Left renal pelvis (tissue), 4 donors: ENCODE results near the gene FAM13A. TPM values are rescaled to one million over a fixed set of nuclear protein-coding genes. Genes with fewer than 3 reads are reported as not detected.

Source experiments
- DNase-seq, 4 donors: peaks; one replicate each; pipeline ENCODE4 v3.0.0-alpha.2; 2013; ENCODE audit warnings: low read depth in 4 of 4, low spot score in 3 of 4
- polyA plus RNA-seq, 4 donors: library from polyadenylated mRNA; unstranded; fragments of 120-200 nt; gene quantifications; one replicate each; pipeline ENCODE4 v1.2.1, GENCODE V29; 2013; ENCODE audit not compliant: insufficient read length in 4 of 4

FAM13A gene
- polyA plus RNA-seq, 4 donors: 31.1 to 38.6 (median 33.1) TPM

DNA sequence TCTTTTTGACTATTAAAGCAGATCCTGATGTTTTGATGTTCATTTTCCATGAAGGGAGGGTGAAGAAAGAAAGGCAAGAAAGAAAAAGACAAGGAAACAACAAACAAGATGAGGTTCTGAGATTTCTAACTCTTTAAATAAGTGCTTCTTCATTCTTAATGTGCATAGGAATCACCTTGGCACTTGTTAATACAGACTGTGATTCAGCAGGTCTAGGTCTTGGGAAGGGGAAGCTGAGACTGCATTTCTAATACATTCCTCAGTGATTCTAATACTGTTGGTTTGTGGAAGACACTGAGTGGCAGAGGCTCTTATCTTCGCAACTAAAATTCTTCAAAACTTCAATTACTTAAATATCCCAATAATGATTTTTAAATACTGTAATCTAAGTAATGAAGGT lies 264.2 kb downstream of the FAM13A start:
- no peak for DNase-seq

DNA sequence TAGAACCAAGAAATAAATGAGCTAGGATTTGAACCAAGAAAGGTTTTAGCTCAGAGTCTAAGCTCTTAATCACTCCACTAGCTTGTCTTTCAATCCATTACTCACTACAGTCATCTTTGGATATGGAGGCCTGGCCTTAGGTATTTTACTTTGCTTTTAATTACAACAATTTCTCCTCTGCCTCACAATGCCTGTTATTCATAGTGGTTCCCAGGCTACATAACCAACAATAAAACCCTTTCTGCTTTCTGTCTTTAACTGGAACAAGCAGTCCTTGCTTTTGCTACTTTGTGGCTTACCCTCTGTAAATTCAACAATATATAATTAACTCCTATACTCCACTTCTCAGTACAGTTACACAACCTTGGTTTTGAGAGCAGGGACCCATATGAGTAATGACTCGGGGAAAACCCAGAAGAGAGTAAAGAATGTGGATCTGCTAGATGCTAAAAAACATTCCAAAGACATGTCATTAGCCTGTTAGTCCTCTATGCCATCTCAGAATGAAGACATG lies 264.7 kb downstream of the FAM13A start:
- DNase-seq: no peak

DNA sequence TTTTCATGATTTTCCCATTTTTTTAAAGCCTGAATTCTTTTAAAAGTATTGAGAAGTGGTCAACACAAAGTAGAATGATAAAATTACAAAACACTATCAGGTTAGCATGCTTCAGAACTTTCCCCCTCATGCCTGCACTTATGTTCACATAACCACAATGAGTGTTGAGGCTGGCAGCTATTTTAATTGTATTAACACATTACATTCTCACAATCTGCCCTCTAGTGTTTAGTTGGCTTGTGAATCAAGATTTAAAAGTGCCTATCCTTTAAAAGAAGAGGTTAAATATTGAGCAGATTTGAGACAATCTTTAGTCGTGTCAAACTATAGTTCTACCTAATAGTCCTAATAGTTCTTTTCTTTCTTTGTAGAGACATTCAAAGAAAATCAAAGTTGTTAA lies 265.7 kb downstream of the FAM13A start:
- no peak for DNase-seq

GRCh38 chr4:88788895-88789294 lies 268.1 kb downstream of the FAM13A start:
- DNase-seq: no peak

DNA sequence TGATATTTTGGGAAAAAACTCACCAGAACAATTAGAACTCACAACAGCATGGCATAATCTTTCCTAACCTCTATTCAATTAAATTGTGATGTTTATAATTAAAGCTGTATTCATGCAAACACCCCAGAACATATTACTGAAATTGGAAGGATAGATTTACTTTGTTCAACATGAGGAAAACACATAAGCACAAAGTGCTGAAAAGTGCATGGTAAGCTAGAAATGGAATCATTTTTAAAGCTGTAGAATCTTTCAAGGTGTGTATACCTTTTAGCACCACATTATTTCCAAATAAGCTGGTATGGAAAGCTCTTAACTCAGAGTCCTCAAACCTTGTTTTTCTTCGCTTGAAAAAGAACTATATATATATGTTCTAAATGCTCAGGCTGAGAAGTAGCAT lies 268.6 kb downstream of the FAM13A start:
- DNase-seq: no peak

- DNase-seq: no peak
These were observed 271.0 kb downstream of the FAM13A start for GRCh38 chr4:88786011-88786410.

- no peak for DNase-seq
These were observed 276.6 kb downstream of the FAM13A start for GRCh38 chr4:88780389-88780788.

- DNase-seq: peak in 2 of 4 donors; percentile 18 to 19
These were observed 277.6 kb downstream of the FAM13A start for GRCh38 chr4:88779431-88779830.

DNA sequence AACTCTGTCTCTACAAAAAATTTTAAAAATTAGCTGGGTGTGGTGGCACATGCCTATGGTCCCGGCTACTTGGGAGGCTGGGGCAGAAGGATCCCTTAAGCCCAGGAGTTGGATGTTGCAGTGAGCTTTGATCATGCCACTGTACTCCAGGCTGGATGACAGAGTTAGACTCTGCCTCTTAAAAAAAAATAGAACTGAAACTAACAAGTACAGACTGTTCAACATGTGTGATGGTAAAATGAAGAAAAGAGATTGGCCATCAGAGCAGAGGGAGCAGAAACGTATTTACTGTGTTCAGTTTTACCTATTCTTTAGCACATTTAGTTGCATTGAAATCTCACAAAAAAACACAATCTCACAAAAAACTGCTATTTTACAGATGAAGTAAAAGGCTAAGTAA lies 281.5 kb downstream of the FAM13A start:
- no peak for DNase-seq

DNA sequence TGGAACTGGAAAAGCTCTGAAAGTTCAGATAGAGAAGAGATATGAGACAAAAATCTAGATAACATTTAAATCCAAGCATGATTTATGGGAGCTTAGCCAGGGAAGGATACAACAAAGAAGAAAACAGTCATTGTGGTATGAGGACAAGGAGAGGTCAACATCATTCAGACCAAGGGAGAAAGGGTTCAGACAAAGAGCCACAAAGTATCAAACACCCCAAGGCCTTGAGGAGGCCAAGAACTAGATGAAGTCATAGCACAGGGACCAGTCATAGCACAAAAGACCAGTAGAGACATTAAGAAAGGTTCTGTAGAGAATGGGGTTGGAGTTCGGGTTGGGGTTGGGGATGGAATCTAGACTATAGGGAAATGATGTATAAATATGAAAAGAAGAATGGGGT lies 282.0 kb downstream of the FAM13A start:
- DNase-seq: no peak

DNA sequence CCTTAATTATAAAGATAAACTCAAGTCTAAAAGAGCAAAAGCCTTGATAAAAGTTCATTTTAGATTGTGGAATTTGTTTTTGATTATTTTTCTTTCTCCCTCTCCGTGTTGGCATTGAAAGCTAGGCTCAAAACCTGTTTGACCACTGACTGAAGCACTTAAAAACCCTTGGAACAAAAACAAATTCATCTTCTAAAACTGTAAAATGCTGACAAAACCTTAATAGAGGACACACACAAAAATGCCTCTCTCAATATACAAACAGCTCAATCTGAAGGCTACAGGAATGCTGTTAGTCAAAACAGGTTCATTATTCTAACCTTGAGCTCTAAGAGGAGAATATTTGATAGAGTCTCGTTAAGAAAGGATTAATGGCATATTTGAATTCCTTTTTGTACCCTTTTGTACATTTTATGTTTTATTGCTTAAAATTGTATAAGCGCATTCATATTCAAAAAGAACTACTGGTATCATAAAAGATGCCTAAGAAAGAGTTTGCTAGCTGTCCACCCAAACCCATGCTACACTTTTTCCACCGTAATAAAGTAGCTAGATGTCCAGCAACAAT lies 285.0 kb downstream of the FAM13A start:
- DNase-seq: no peak

DNA sequence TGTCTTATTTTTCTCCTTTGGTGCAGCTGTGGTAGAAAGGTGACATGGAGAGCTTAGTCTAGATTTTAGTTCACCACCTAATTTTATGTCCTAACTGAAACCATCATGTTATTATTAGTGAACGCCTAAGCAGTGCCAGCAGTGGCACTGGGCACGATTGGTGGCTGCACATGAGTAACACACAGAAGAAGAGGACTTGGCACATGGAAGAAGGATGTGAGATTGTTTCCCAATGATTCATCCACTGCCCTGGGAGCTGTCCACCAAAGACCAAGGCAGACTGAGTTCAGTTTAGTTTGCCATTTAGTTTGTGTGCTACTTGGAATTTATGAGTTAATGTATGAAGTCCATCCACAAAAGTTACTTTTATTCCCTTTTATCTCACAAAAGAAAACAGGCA lies 291.3 kb downstream of the FAM13A start:
- DNase-seq: no peak

- no peak for DNase-seq
These were observed 293.9 kb downstream of the FAM13A start for GRCh38 chr4:88763075-88763474.

- DNase-seq: no peak
These were observed 295.0 kb downstream of the FAM13A start for GRCh38 chr4:88761861-88762523.

GRCh38 chr4:88761342-88761741 lies 295.6 kb downstream of the FAM13A start:
- no peak for DNase-seq

DNA sequence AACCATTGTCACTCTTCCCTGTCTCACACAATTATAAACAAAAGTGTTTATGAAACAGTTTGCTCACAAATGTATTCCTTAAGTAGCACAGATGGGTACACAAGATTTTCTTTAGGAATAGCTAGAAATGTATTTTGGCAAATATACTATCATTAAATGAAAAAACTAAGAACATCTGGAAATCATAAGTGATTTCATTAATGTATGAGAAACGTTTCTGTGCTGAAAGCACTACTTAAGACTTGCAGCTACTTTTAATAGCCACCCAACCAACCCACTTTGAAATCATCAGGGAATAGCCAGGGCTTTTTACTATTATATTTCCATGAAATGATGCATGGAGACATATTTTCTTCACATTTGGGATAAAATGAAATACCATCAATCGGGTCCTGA lies 297.1 kb downstream of the FAM13A start:
- no peak for DNase-seq

DNA sequence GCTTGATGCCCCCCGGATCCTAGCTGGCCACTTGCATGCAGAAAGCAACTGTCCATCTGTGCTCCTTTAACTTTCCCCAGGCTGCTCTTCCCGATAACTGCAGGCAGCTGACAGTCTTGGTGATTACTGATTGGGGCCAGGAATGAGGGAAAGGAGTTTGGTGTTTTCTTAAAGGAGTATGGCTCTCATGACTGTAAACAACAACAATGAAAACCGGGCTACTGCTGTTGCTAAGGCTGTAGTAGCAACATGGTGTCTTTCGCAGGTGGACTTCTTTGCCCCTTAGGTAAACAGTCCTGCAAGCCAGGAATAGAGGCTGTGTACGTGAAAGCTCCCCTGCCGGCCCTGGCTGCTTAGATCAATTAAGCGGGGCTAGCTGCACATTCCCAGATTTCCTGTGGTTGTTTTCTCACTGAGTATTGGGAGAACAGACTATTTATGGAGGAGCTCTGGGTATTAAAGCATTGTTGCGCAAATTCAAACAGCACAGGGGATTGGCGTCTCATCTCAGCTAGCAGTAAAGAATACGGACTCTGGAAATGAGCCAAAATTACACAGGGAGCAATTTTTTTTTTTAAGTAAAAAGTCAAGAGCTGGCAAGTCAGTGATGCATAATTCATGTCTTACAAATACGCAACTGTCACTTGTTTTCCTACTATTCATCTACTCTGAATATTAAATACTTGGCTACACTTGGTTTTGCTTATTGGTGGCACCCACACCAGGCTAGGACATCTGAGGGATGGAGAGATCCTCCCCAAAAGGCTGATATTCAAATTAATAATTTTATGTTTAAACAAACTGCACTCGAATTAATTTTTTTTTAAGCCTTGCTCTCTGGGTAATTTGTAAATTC lies 297.7 kb downstream of the FAM13A start:
- no peak for DNase-seq

- no peak for DNase-seq
These were observed 298.7 kb downstream of the FAM13A start for GRCh38 chr4:88758264-88758663.

DNA sequence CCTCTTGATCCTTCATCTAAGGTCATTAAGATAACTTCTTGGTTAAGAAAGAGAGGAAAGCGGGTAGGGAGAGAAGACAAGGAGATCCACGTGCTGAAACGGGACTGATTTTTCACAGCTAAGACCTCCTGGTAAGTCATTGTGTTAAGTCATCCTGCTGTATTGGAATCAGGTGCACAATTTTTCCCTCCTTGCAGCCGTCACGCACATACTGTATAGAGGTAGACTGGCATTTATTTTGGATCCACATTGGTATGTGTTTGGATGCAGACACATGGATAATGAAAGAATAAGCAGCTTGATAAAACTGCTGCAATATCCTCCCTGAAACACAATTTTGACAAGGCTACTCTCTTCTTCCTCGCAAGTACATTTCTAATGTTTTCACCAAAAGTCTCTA lies 299.2 kb downstream of the FAM13A start:
- no peak for DNase-seq

DNA sequence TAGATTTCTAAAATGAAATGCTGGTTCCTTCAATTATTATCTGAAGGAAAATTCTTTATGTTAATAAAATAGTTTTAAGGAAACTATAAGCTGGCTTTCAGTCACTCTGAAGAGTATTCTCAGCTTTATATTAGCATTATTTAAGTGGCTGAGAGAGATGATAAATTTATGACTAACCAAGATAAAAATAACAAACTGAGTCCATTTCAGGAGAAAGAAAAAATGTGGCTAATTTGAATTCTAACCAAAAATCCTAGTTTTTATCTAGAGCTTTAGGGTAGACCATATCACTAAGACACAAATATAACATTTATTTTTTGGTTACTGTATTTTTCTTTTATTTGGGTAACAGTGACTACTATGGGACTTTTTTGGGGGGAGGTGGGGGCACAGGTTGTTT lies 299.9 kb downstream of the FAM13A start:
- DNase-seq: no peak

DNA sequence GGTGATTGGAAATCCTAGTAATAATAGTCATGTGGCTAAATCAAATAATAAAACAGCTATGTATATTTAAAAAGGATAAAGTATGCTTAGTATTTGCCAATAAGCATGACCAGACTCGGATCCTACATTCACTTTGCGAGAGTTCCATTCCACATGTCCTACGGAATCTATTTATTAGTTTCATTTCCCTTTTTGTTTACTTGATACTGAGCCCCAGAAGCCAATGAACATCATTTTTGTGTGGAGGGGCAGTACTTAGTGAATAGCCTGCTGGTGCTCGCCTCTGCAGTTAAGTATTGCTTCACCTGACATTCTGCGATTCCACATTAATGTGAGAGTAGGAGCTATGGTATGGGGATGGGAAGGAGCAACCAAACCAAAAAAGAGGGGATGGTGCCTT lies 300.8 kb downstream of the FAM13A start:
- DNase-seq: no peak

DNA sequence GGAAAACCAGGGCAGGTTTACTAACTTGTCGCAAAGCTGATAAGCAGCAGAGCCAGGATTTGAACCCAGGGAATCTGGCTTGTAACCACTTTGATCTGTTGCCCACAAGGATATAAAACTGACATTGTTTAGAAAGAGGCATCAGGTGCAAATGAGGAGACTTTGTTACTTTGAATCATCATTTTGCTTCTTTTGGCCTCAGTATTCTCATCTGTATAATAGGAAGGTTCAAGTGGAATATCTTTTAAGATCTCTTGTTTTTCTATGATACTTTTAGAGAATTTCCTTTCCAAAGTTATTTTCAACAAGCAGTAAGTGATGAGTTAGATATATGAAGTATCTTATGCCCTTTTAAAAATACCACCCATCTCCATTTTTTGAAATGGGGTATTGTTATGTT lies 301.5 kb downstream of the FAM13A start:
- no peak for DNase-seq
